NB4 (cell line): Measurements from ENCODE around the gene AKNA.

Source experiments
- DNase-seq: peaks from one replicate; pipeline ENCODE4 v3.0.0; 2010; ENCODE audit warnings: low read depth
- H3K4me3 ChIP-seq: one replicate; pipeline ENCODE4 v1.5.1; 2011; ENCODE audit warnings: mild to moderate bottlenecking, low read depth, low read length, moderate library complexity
- MAX ChIP-seq: IDR thresholded peaks from 2 replicates; pipeline ENCODE4 v1.6.1; 2011; ENCODE audit warnings: low read depth, low read length
- MYC ChIP-seq: IDR thresholded peaks from 2 replicates; pipeline ENCODE4 v1.6.1; 2011; ENCODE audit warnings: low read depth, low read length
- POLR2A ChIP-seq: IDR thresholded peaks from 2 replicates; pipeline ENCODE4 v1.6.1; 2011; ENCODE audit warnings: mild to moderate bottlenecking; ENCODE audit not compliant: insufficient read length; ENCODE audit errors: extremely low read depth
- TF ChIP-seq, protein P1 (sequence below): IDR thresholded peaks from one replicate; pipeline ENCODE4 v1.5.1; 2012; ENCODE audit warnings: low read depth, low read length

Gene AKNA

DNA sequence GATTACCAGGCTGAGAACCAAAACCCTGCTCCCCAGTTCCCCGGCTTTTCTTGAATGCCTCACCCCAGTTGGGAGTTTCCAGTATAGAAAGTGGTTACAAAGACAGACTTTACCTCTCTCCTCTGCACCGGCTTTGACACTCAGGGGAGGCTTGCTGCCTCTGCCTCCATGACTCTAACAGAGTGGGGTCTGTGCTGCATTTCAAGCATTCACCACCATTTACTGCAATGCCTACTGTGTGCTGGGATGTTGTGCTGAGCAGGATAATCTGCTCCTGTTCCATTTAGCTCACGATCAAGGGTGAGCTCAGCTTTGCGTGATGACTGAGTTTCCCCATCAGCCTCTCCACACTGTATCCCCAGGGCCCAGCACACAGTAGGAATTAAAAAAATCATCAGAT, 39.9 kb upstream of the AKNA start:
- DNase-seq, result no peak
- TF ChIP-seq MYC (no peak), POLR2A (no peak)
- TF ChIP-seq, protein P1, sequence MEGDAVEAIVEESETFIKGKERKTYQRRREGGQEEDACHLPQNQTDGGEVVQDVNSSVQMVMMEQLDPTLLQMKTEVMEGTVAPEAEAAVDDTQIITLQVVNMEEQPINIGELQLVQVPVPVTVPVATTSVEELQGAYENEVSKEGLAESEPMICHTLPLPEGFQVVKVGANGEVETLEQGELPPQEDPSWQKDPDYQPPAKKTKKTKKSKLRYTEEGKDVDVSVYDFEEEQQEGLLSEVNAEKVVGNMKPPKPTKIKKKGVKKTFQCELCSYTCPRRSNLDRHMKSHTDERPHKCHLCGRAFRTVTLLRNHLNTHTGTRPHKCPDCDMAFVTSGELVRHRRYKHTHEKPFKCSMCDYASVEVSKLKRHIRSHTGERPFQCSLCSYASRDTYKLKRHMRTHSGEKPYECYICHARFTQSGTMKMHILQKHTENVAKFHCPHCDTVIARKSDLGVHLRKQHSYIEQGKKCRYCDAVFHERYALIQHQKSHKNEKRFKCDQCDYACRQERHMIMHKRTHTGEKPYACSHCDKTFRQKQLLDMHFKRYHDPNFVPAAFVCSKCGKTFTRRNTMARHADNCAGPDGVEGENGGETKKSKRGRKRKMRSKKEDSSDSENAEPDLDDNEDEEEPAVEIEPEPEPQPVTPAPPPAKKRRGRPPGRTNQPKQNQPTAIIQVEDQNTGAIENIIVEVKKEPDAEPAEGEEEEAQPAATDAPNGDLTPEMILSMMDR, result no peak
- no peak overlapping the region for H3K4me3 ChIP-seq

DNA sequence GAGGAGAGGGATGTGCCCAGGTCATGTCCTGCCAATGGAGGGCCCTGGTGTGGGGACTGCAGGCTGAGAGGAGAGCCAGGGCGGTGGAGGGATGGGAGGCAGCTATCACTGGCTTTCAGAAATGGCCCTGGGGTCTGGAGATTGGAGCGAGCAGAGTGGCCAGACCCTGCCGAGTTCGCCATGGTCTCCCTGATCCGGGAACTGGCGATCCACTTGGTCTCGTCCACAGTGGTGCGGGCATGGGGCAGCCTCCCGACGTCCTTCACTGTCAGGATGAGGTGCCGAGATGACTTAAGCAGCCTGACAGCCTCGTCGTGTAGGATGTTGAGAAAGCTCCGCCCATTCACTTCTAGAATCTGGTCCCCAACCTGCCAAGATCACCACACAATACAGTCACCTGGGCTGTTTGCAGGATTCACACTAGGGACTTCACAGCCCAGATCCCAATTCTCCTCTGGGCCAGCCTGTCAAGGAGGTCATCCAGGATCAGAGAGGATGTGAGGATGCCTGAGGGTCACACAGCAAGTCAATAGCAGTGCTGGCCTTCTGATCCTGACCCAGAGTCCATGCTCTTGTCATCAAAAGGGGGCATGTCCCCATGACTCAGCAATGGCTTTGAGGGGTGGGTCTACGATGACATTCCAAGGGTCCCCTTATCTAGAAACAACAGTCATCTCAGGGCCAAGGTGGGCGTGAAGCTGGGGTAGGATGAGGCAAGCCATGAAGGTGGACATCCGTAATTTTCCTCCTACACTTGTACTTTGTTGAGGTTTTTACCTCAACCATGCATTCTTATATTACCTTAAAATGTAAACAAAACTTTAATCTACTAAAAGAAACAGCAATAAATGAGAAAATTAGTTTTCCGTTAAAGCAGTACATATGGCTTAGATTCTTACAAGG, 38.5 kb upstream of the AKNA start:
- no peak for DNase-seq
- no peak overlapping the region for H3K4me3 ChIP-seq
- TF ChIP-seq MAX, result no peak
- TF ChIP-seq, protein P1, result no peak
- TF ChIP-seq MYC, result no peak
- TF ChIP-seq POLR2A, result no peak

DNA sequence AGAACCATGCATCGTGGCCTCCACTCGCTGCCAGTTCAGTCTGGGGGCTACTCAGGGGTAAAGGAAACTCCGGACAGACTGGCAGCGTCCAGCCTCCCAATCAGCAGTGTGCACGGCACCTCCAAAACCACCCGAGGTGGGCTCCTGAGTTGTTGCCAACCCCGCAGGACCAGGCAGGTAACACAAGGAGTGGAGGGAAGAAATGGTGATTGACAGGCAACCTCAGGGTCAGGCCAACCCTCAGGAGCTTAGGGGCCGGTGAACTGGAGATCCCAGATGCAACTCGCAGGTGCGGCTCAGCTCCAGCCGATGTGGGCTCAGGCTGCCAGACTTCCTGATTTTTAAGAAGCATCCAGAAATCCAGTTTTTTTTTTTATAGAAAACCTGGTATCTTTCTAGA, 37.3 kb upstream of the AKNA start:
- no peak for TF ChIP-seq MYC
- TF ChIP-seq, protein P1, result no peak
- no peak for TF ChIP-seq POLR2A
- TF ChIP-seq MAX, result no peak
- DNase-seq, result no peak
- no peak overlapping the region for H3K4me3 ChIP-seq

GRCh38 chr9:114424126-114424525, 36.3 kb upstream of the AKNA start:
- H3K4me3 ChIP-seq, result no peak overlapping the region
- DNase-seq, result no peak
- TF ChIP-seq, protein P1, result no peak
- TF ChIP-seq POLR2A (no peak), MYC (no peak), MAX (no peak)

- no peak overlapping the region for H3K4me3 ChIP-seq
- DNase-seq, result no peak
These were observed 35.4 kb upstream of the AKNA start for GRCh38 chr9:114423181-114423580.

More at GRCh38 chr9:114423181-114423580, 35.4 kb upstream of the AKNA start:
- no peak for TF ChIP-seq POLR2A
- no peak for TF ChIP-seq MAX
- no peak for TF ChIP-seq MYC
- TF ChIP-seq, protein P1, result no peak
